A549 (cell line): Measurements from ENCODE around the gene FIGN.

Experiments used
- CHD2 ChIP-seq: fragments of 150-350 bp; IDR thresholded peaks from 2 replicates; pipeline ENCODE4 v1.6.1; 2014; ENCODE audit warnings: low read length; ENCODE audit not compliant: partially characterized antibody
- CTCF ChIP-seq: fragments of >200 bp; sonication (Bioruptor Twin); formaldehyde crosslinking; IDR thresholded peaks from 3 replicates; pipeline ENCODE4 v1.5.1; 2016
- EHMT2 ChIP-seq: fragments of 200-600 bp; sonication (generic); IDR thresholded peaks from 2 replicates; pipeline ENCODE4 v1.6.1; 2016; ENCODE audit warnings: antibody characterized with exemption, low read depth, mild to moderate bottlenecking, moderate library complexity
- EP300 ChIP-seq, 2 experiments: fragments of >200 bp; sonication (Bioruptor Twin); formaldehyde crosslinking; IDR thresholded peaks; 2 replicates in 1 of 2; 3 replicates in 1 of 2; pipeline ENCODE4 v1.6.1; 2016 to 2017
- HOXA7 ChIP-seq: fragments of 250-450 bp; sonication (Bioruptor Pico); IDR thresholded peaks from 2 replicates; pipeline ENCODE4 v1.5.0; 2020; ENCODE audit warnings: mild to moderate bottlenecking, moderate library complexity
- JUN ChIP-seq, 2 experiments: fragments of >200 bp; sonication (Bioruptor Twin); formaldehyde crosslinking; IDR thresholded peaks; 2 replicates in 1 of 2; 3 replicates in 1 of 2; pipeline ENCODE4 v1.6.1; 2016 to 2017
- KDM1A ChIP-seq: fragments of 200-600 bp; sonication (generic); IDR thresholded peaks from 2 replicates; pipeline ENCODE4 v1.6.1; 2016; ENCODE audit warnings: low read depth, mild to moderate bottlenecking
- MAX ChIP-seq: IDR thresholded peaks from 2 replicates; pipeline ENCODE4 v1.6.1; 2012
- MAZ ChIP-seq: fragments of 150-350 bp; IDR thresholded peaks from 2 replicates; pipeline ENCODE4 v1.6.1; 2014; ENCODE audit warnings: antibody characterized with exemption, low read depth, low read length, borderline replicate concordance
- PHF8 ChIP-seq: fragments of 200-600 bp; sonication (generic); IDR thresholded peaks from 2 replicates; pipeline ENCODE4 v1.6.1; 2016; ENCODE audit warnings: low read depth, mild to moderate bottlenecking, antibody characterized with exemption, moderate library complexity, borderline replicate concordance
- POLR2A ChIP-seq: IDR thresholded peaks from 2 replicates; pipeline ENCODE4 v1.6.1; 2012; ENCODE audit warnings: mild to moderate bottlenecking, low read length
- POLR2AphosphoS2 ChIP-seq: conservative IDR thresholded peaks from 2 replicates; pipeline ENCODE4 v1.6.1; 2012; ENCODE audit warnings: low read length, improper control_type of control experiment, inconsistent platforms
- USF2 ChIP-seq: fragments of 450-650 bp; IDR thresholded peaks from 2 replicates; pipeline ENCODE4 v1.6.1; 2014; ENCODE audit warnings: antibody characterized with exemption

GRCh38 chr2:163625632-163626031 is 110.2 kb downstream of the FIGN start:
- no peak for TF ChIP-seq CHD2
- TF ChIP-seq POLR2A: no peak
- no peak for TF ChIP-seq CTCF
- TF ChIP-seq POLR2AphosphoS2: no peak
- no peak for TF ChIP-seq EHMT2
- no peak for TF ChIP-seq EP300 (IDR thresholded peaks at IDR 0.05)
- no peak for TF ChIP-seq PHF8
- no peak for TF ChIP-seq JUN (IDR thresholded peaks at IDR 0.05)
- no peak for TF ChIP-seq HOXA7
- TF ChIP-seq MAZ: no peak
- TF ChIP-seq USF2: no peak
- TF ChIP-seq MAX: no peak
- TF ChIP-seq KDM1A: no peak
